GM12878 (cell line): ENCODE data around the gene EPS8L1. TPM values are rescaled to one million over a fixed set of nuclear protein-coding genes. Genes with fewer than 3 reads are reported as not detected.

Experiments
- ATAC-seq: fragments of 200-7000 bp; cut with Tn5 transposase; 3 replicates; pipeline ENCODE4 v1.9.1; 2020; ENCODE audit warnings: mild to moderate bottlenecking, moderate library complexity
- BruUV-seq: library from RNA; stranded (reverse); fragments of 400-500 nt; replicated peaks from 2 replicates; lab custom pipeline; 2021; lab: Mats Ljungman, UMichigan
- CTCF ChIA-PET: fragments of 300-600 bp; sonication (Branson Sonifier 250); formaldehyde crosslinking; extraction: SDS; loops from one replicate; lab custom pipeline; 2021; ENCODE audit warnings: inconsistent platforms; lab: Yijun Ruan, JAX
- POLR2A ChIA-PET: fragments of 350-600 bp; formaldehyde crosslinking; extraction: SDS; loops from one replicate; lab custom pipeline; 2021; ENCODE audit warnings: inconsistent platforms; lab: Charles Lee
- RAD21 ChIA-PET: fragments of 300-600 bp; sonication (Branson Sonifier 250); formaldehyde crosslinking; loops from one replicate; lab custom pipeline; 2023; ENCODE audit warnings: antibody characterized with exemption; ENCODE audit not compliant: unreplicated experiment; lab: Charles Lee
- SMC1A ChIA-PET: fragments of 300-600 bp; sonication (Branson Sonifier 250); formaldehyde crosslinking; loops from one replicate; lab custom pipeline; 2023; ENCODE audit not compliant: unreplicated experiment, uncharacterized antibody; lab: Charles Lee
- DNase-seq: peaks from one replicate; pipeline ENCODE4 v3.0.0-alpha.2; 2011; ENCODE audit warnings: low read depth, low spot score
- FAIRE-seq: peaks from 3 replicates; lab custom pipeline; 2011; peaks lifted over from hg19 to GRCh38; lab: Jason Lieb, UNC
- H2AFZ ChIP-seq: 2 replicates; pipeline ENCODE4 v1.6.0; 2011; ENCODE audit warnings: low read depth, low read length, control low read depth; ENCODE audit not compliant: control insufficient read depth
- H3K27ac ChIP-seq: 2 replicates; pipeline ENCODE4 v1.5.1; 2011; ENCODE audit warnings: control low read depth; ENCODE audit not compliant: control insufficient read depth, insufficient read depth
- H3K27me3 ChIP-seq, 2 experiments: replicated peaks in 1 of 2; 2 replicates each; pipeline versions ENCODE4 v1.6.0 to v1.6.1; 2011; ENCODE audit warnings: low read length in 1 of 2; ENCODE audit not compliant: control insufficient read depth in 2 of 2, insufficient read depth in 2 of 2
- H3K36me3 ChIP-seq, 2 experiments: 2 replicates each; pipeline ENCODE4 v1.5.1; 2011; ENCODE audit warnings: low read length in 1 of 2; ENCODE audit not compliant: control insufficient read depth in 2 of 2, insufficient read depth in 2 of 2
- H3K4me1 ChIP-seq: 2 replicates; pipeline ENCODE4 v1.6.1; 2011; ENCODE audit warnings: mild to moderate bottlenecking, low read length, moderate library complexity, mixed read lengths; ENCODE audit not compliant: control insufficient read depth, insufficient read depth
- H3K4me2 ChIP-seq: 2 replicates; pipeline ENCODE4 v1.6.0; 2011; ENCODE audit warnings: control low read depth; ENCODE audit not compliant: control insufficient read depth, insufficient read depth
- H3K4me3 ChIP-seq: fragments of 200-600 bp; sonication (generic); 2 replicates; pipeline ENCODE4 v1.5.1; 2016
- H3K79me2 ChIP-seq: 2 replicates; pipeline ENCODE4 v1.6.0; 2011; ENCODE audit warnings: low read length; ENCODE audit not compliant: control insufficient read depth, insufficient read depth
- H3K9ac ChIP-seq: 2 replicates; pipeline ENCODE4 v1.8.0; 2011; ENCODE audit warnings: low read length, control low read depth, mixed read lengths; ENCODE audit not compliant: control insufficient read depth, insufficient read depth
- H3K9me3 ChIP-seq: replicated peaks from 3 replicates; pipeline ENCODE4 v1.5.1; 2011; ENCODE audit warnings: mild to moderate bottlenecking, low read length; ENCODE audit not compliant: control insufficient read depth, insufficient read depth
- H4K20me1 ChIP-seq: 2 replicates; pipeline ENCODE4 v1.6.0; 2011; ENCODE audit not compliant: control insufficient read depth, insufficient read depth
- BMI1 ChIP-seq: fragments of 450-650 bp; IDR thresholded peaks from 2 replicates; pipeline ENCODE4 v1.6.1; 2016; ENCODE audit warnings: mild to moderate bottlenecking, moderate library complexity, borderline replicate concordance
- CEBPZ ChIP-seq: fragments of 150-350 bp; IDR thresholded peaks from 2 replicates; pipeline ENCODE4 v1.6.1; 2016; ENCODE audit warnings: low read depth, low read length
- EGR1 ChIP-seq, 2 experiments: IDR thresholded peaks; 1 replicate in 1 of 2; 2 replicates in 1 of 2; pipeline ENCODE4 v1.6.1; 2011 to 2012; ENCODE audit warnings: low read depth in 2 of 2, low read length in 2 of 2, borderline replicate concordance in 1 of 2, mild to moderate bottlenecking in 1 of 2, moderate library complexity in 1 of 2
- MAX ChIP-seq: IDR thresholded peaks from 2 replicates; pipeline ENCODE4 v1.6.1; 2012; ENCODE audit warnings: low read depth, low read length, improper control_type of control experiment
- POLR2A ChIP-seq: IDR thresholded peaks from 2 replicates; pipeline ENCODE4 v1.6.1; 2011; ENCODE audit warnings: low read depth, mild to moderate bottlenecking, low read length
- POU2F2 ChIP-seq: IDR thresholded peaks from 3 replicates; pipeline ENCODE4 v1.6.1; 2011; ENCODE audit warnings: low read depth, mild to moderate bottlenecking, low read length, borderline replicate concordance
- RAD21 ChIP-seq: IDR thresholded peaks from 2 replicates; pipeline ENCODE4 v1.6.1; 2011; ENCODE audit warnings: mild to moderate bottlenecking, low read depth, low read length, moderate library complexity; ENCODE audit not compliant: insufficient read depth
- RELB ChIP-seq: fragments of 450-650 bp; IDR thresholded peaks from 2 replicates; pipeline ENCODE4 v1.6.1; 2017; ENCODE audit warnings: low read depth, mild to moderate bottlenecking, moderate library complexity
- WRNIP1 ChIP-seq: IDR thresholded peaks from 2 replicates; pipeline ENCODE4 v1.6.1; 2011; ENCODE audit warnings: low read depth, low read length, improper control_type of control experiment, borderline replicate concordance
- WGBS: methylation state at CpG from one replicate; pipeline ENCODE4 v1.1.6; 2016; ENCODE audit warnings: low lambda C conversion rate; ENCODE audit not compliant: insufficient replicate concordance, insufficient coverage; ENCODE audit errors: missing lambda C conversion rate; 5-methylcytosine and 5-hydroxymethylcytosine counted together
- in situ Hi-C: fragments of 300-500 bp; cut with MboI; formaldehyde crosslinking; loops from 9 replicates; pipeline ENCODE4 v1.14.3; 2018; ENCODE audit warnings: mixed read lengths
- intact Hi-C: fragments of 100-400 bp; cut with micrococcal nuclease; formaldehyde crosslinking; loops from one replicate; pipeline ENCODE4 v1.14.2; 2022; ENCODE audit not compliant: unreplicated experiment
- polyA plus RNA-seq, 11 experiments: library from polyadenylated mRNA; depleted of rRNA in 4 of 11; unstranded in 6 of 11; stranded (reverse) in 5 of 11; fragments of >200 nt; fragmentation: Nextera tagmentation in 4 of 11; fragmentation: Illumina TruSeq in 1 of 11; extraction: Ambion mirVana in 4 of 11; extraction: Trizol in 1 of 11; gene quantifications; 1 replicate in 1 of 11; 2 replicates in 10 of 11; pipeline versions ENCODE4 v1.2.1 to v1.2.3, GENCODE V29; 2011 to 2016; ENCODE audit warnings: inconsistent platforms in 2 of 11, missing spikeins in 2 of 11, low read depth in 1 of 11
- total RNA-seq, 4 experiments: library from RNA; depleted of rRNA in 3 of 4; stranded (reverse); fragments of >200 nt in 3 of 4; fragmentation: Illumina TruSeq in 1 of 4; extraction: Trizol in 1 of 4; gene quantifications; 2 replicates each; pipeline versions ENCODE4 v1.2.1 to v1.2.3, GENCODE V29; 2013 to 2021
- TF ChIP-seq, protein P1 (sequence below): fragments of 450-650 bp; IDR thresholded peaks from 2 replicates; pipeline ENCODE4 v1.6.1; 2017; ENCODE audit warnings: mild to moderate bottlenecking, moderate library complexity
- TF ChIP-seq, protein P2 (sequence below): fragments of 450-650 bp; IDR thresholded peaks from 2 replicates; pipeline ENCODE4 v1.6.1; 2017; ENCODE audit warnings: antibody characterized with exemption, mild to moderate bottlenecking, moderate library complexity

Gene EPS8L1
- total and polyA plus RNA-seq, 10 of the 15 experiments (the other 5 are each of a cell fraction or from before 2014, with no cell fraction given): 0.68 to 2.2 (median 0.96) TPM; not detected in 2

GRCh38 chr19:55119053-55119452, 43.4 kb downstream of the EPS8L1 start:
- ChIA-PET CTCF (interaction anchor here (0.7 kb wide), 1 partner anchor 552 kb away, joined by 3 read pairs; no protein-coding TSS in a partner anchor), RAD21 (no interaction called here), POLR2A (interaction anchor here (0.5 to 1.1 kb wide), 2 partner anchors 135 to 463 kb away, joined by 3 to 4 read pairs; no protein-coding TSS in a partner anchor), SMC1A (interaction anchor here (1.2 kb wide), 1 partner anchor 14 kb away, joined by 4 read pairs; no protein-coding TSS in a partner anchor)
- ATAC-seq (no peak), FAIRE-seq (no peak), DNase-seq (no peak)
- H4K20me1 ChIP-seq: peaks cover 3% of the 10 kb centered on the region; the same call in 1 of the 2 replicates
- no peaks in the 10 kb centered on the region for H3K36me3 ChIP-seq
- peaks cover 0 to 2% of the 10 kb centered on the region in 2 experiments; a peak in 1 of 4 replicates for H3K27me3 ChIP-seq
- H3K4me3 ChIP-seq: no peak overlapping the region; the same call in 1 of the 2 replicates
- in situ Hi-C loops: no loop called here
- 97% methylated on average over 14 of the region's 14 CpGs for WGBS
- no TSS peak for BruUV-seq
- H3K79me2 ChIP-seq: peaks cover 30% of the 10 kb centered on the region
- H3K4me2 ChIP-seq: no peak overlapping the region
- intact Hi-C loops: no loop called here
- H3K27ac ChIP-seq: no peak overlapping the region
- no peak overlapping the region for H3K9ac ChIP-seq
- no peak overlapping the region for H2AFZ ChIP-seq
- no peaks in the 10 kb centered on the region for H3K9me3 ChIP-seq
- peaks cover 16% of the 10 kb centered on the region for H3K4me1 ChIP-seq
- TF ChIP-seq MAX (no peak), POLR2A (no peak), CEBPZ (no peak), RELB (no peak), WRNIP1 (no peak), EGR1 (IDR thresholded peaks at IDR 0.05; ENCODE audit: borderline replicate concordance in 1 of 2, low read depth in 2 of 2, low read length in 2 of 2) (no peak), BMI1 (no peak), RAD21 (no peak), POU2F2 (no peak)
- TF ChIP-seq, protein P1, sequence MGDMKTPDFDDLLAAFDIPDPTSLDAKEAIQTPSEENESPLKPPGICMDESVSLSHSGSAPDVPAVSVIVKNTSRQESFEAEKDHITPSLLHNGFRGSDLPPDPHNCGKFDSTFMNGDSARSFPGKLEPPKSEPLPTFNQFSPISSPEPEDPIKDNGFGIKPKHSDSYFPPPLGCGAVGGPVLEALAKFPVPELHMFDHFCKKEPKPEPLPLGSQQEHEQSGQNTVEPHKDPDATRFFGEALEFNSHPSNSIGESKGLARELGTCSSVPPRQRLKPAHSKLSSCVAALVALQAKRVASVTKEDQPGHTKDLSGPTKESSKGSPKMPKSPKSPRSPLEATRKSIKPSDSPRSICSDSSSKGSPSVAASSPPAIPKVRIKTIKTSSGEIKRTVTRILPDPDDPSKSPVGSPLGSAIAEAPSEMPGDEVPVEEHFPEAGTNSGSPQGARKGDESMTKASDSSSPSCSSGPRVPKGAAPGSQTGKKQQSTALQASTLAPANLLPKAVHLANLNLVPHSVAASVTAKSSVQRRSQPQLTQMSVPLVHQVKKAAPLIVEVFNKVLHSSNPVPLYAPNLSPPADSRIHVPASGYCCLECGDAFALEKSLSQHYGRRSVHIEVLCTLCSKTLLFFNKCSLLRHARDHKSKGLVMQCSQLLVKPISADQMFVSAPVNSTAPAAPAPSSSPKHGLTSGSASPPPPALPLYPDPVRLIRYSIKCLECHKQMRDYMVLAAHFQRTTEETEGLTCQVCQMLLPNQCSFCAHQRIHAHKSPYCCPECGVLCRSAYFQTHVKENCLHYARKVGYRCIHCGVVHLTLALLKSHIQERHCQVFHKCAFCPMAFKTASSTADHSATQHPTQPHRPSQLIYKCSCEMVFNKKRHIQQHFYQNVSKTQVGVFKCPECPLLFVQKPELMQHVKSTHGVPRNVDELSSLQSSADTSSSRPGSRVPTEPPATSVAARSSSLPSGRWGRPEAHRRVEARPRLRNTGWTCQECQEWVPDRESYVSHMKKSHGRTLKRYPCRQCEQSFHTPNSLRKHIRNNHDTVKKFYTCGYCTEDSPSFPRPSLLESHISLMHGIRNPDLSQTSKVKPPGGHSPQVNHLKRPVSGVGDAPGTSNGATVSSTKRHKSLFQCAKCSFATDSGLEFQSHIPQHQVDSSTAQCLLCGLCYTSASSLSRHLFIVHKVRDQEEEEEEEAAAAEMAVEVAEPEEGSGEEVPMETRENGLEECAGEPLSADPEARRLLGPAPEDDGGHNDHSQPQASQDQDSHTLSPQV: no peak
- TF ChIP-seq, protein P2, sequence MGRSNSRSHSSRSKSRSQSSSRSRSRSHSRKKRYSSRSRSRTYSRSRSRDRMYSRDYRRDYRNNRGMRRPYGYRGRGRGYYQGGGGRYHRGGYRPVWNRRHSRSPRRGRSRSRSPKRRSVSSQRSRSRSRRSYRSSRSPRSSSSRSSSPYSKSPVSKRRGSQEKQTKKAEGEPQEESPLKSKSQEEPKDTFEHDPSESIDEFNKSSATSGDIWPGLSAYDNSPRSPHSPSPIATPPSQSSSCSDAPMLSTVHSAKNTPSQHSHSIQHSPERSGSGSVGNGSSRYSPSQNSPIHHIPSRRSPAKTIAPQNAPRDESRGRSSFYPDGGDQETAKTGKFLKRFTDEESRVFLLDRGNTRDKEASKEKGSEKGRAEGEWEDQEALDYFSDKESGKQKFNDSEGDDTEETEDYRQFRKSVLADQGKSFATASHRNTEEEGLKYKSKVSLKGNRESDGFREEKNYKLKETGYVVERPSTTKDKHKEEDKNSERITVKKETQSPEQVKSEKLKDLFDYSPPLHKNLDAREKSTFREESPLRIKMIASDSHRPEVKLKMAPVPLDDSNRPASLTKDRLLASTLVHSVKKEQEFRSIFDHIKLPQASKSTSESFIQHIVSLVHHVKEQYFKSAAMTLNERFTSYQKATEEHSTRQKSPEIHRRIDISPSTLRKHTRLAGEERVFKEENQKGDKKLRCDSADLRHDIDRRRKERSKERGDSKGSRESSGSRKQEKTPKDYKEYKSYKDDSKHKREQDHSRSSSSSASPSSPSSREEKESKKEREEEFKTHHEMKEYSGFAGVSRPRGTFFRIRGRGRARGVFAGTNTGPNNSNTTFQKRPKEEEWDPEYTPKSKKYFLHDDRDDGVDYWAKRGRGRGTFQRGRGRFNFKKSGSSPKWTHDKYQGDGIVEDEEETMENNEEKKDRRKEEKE: no peak
